Prostate gland (tissue), 2 donors: ENCODE results near the gene KCNG1. TPM values are rescaled to one million over a fixed set of nuclear protein-coding genes. Genes with fewer than 3 reads are reported as not detected.

Experiments used
- DNase-seq: peaks from one replicate; pipeline ENCODE4 v3.0.0-alpha.2; 2019; ENCODE audit warnings: low spot score
- H3K27ac ChIP-seq, 2 donors: fragments of 200-600 bp; sonication (generic); 2 replicates each; pipeline ENCODE4 v1.5.1; 2017 to 2019
- H3K27me3 ChIP-seq: fragments of 200-600 bp; sonication (generic); replicated peaks from 2 replicates; pipeline ENCODE4 v1.5.1; 2019; ENCODE audit not compliant: insufficient read depth
- H3K36me3 ChIP-seq, 2 donors: fragments of 200-600 bp; sonication (generic); 1 replicate in 1 of 2; 2 replicates in 1 of 2; pipeline versions ENCODE4 v1.5.1 to v1.8.1; 2017 to 2019
- H3K4me1 ChIP-seq: fragments of 200-600 bp; sonication (generic); replicated peaks from 2 replicates; pipeline ENCODE4 v1.5.1; 2019
- H3K4me3 ChIP-seq, 2 donors: fragments of 200-600 bp; sonication (generic); 2 replicates each; pipeline ENCODE4 v1.5.1; 2017 to 2019
- H3K9me3 ChIP-seq: fragments of 200-600 bp; sonication (generic); 2 replicates; pipeline ENCODE4 v1.5.1; 2017
- POLR2A ChIP-seq: fragments of 450-650 bp; IDR thresholded peaks from one replicate; pipeline ENCODE4 v1.6.1; 2016; ENCODE audit warnings: antibody characterized with exemption, mild to moderate bottlenecking
- POLR2AphosphoS5 ChIP-seq: sonication (generic); formaldehyde crosslinking; IDR thresholded peaks from one replicate; pipeline ENCODE4 v1.6.1; 2017; ENCODE audit warnings: antibody characterized with exemption
- WGBS: methylation state at CpG from one replicate; pipeline ENCODE4 v1.1.5; 2018; 5-methylcytosine and 5-hydroxymethylcytosine counted together
- intact Hi-C: fragments of 100-400 bp; cut with DNase I; formaldehyde crosslinking; loops from one replicate; pipeline ENCODE4 v1.14.2; 2022
- total RNA-seq, 2 donors: library from RNA; depleted of rRNA; stranded (reverse); fragments of >200 nt; gene quantifications; one replicate each; pipeline ENCODE4 v1.1.0, GENCODE V29; 2016
- TF ChIP-seq, protein P1 (sequence below), 4 experiments: fragments of 200-600 bp in 2 of 4; fragments of 450-650 bp in 2 of 4; sonication (generic) in 2 of 4; IDR thresholded peaks; 1 replicate in 3 of 4; 2 replicates in 1 of 4; pipeline ENCODE4 v1.5.1; 2016 to 2019; ENCODE audit warnings: antibody characterized with exemption in 4 of 4, mild to moderate bottlenecking in 2 of 4, moderate library complexity in 2 of 4

Gene KCNG1
- total RNA-seq, 2 donors from 2014 or later = 6.8 to 57.9 TPM

GRCh38 chr20:51036226-51036625 is 13.3 kb upstream of the KCNG1 start:
- intact Hi-C loops = no loop called here
- 72% methylated on average over 4 of the region's 4 CpGs for WGBS
- Histone ChIP-seq H3K27ac (no peak overlapping the region), H3K4me1 (no peaks in the 10 kb centered on the region), H3K4me3 (no peak overlapping the region), H3K27me3 (no peaks in the 10 kb centered on the region), H3K36me3 (no peaks in the 10 kb centered on the region), H3K9me3 (no peaks in the 10 kb centered on the region)
- DNase-seq = no peak
- TF ChIP-seq, protein P1, sequence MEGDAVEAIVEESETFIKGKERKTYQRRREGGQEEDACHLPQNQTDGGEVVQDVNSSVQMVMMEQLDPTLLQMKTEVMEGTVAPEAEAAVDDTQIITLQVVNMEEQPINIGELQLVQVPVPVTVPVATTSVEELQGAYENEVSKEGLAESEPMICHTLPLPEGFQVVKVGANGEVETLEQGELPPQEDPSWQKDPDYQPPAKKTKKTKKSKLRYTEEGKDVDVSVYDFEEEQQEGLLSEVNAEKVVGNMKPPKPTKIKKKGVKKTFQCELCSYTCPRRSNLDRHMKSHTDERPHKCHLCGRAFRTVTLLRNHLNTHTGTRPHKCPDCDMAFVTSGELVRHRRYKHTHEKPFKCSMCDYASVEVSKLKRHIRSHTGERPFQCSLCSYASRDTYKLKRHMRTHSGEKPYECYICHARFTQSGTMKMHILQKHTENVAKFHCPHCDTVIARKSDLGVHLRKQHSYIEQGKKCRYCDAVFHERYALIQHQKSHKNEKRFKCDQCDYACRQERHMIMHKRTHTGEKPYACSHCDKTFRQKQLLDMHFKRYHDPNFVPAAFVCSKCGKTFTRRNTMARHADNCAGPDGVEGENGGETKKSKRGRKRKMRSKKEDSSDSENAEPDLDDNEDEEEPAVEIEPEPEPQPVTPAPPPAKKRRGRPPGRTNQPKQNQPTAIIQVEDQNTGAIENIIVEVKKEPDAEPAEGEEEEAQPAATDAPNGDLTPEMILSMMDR (IDR thresholded peaks at IDR 0.05) = no peak
- TF ChIP-seq POLR2A (no peak), POLR2AphosphoS5 (no peak)

GRCh38 chr20:51034988-51035656 is 12.2 kb upstream of the KCNG1 start:
- H3K27me3 ChIP-seq = peaks cover 6% of the 10 kb centered on the region

DNA sequence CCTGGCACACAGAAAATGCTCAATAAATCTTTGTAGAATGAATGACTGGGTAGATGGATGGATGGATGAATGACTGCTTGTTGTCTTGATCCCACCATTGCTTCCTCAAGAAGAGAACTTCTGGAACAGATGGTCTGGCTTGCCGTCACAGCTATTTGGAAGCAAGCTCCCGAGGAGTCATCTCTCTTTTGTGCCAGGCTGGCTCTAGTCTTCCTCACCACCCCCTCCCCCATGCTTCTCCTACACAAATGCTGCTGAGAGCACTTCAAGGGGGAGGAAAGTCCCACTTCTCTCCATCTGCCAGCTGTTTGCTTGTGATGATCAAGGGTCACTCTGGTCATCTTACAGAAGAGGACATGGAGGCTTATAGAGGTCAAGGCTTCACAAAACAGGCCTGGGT is 11.6 kb upstream of the KCNG1 start:
- Histone ChIP-seq H3K4me3 (no peak overlapping the region), H3K9me3 (no peaks in the 10 kb centered on the region), H3K27me3 (peaks cover 6% of the 10 kb centered on the region), H3K4me1 (no peaks in the 10 kb centered on the region), H3K27ac (no peak overlapping the region), H3K36me3 (no peaks in the 10 kb centered on the region)
- intact Hi-C loops = no loop called here
- TF ChIP-seq POLR2A (no peak), POLR2AphosphoS5 (no peak)
- TF ChIP-seq, protein P1 (IDR thresholded peaks at IDR 0.05) = no peak
- DNase-seq = no peak
- 69% methylated on average over 2 of the region's 2 CpGs for WGBS

More at GRCh38 chr20:51034988-51035656, 12.2 kb upstream of the KCNG1 start:
- no peak for DNase-seq
- Histone ChIP-seq H3K4me1 (no peaks in the 10 kb centered on the region), H3K9me3 (no peaks in the 10 kb centered on the region), H3K36me3 (no peaks in the 10 kb centered on the region), H3K4me3 (no peak overlapping the region), H3K27ac (no peak overlapping the region)
- intact Hi-C loops = no loop called here
- TF ChIP-seq, protein P1 (IDR thresholded peaks at IDR 0.05) = no peak
- TF ChIP-seq POLR2A (no peak), POLR2AphosphoS5 (no peak)
- 84% methylated on average over 9 of the region's 9 CpGs for WGBS

DNA sequence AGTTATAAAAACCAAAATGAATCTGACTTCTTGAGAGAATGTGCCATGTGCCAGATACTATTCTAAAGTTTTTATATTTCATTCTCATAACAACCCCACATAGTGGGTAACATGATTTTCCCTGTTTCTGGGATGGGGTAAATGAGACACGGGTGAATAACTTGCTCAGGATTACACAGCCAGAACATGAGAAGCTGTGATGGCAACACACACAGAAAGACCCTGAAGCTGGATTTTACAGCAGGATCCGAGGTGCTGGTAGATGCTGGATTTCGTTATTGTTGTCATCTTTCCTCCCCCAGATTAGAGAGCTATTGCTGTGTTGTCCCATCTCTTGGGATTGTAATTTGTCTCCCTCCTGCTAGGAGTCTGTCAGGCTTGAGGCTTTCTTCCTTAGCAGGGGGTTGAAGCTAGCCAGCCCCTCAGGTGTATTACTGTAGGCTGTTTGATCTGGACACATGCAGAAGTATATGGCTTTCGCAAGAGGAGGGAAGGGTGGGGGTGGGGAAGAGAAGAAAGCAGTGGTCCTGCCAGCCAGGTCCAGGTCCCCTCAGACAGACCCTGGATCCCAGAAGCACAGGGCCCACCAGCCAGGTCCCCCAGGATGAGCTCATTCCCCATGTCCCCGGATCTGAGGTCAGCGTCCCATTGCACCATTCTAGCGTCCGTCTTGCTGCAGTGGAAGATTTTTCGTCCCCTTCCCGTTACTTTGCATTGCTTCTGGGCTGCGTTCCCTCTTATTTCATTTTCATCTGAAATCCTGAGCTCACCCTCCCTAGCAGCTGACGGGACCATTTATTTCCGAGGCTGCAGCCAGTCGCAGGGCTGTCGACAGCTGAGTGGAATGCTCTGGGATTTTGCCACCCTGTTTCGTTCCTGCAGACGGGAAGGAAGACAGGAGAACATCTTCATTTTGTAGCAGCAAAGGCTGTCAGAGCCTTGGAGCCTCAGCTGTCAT is 7.3 kb upstream of the KCNG1 start:
- Histone ChIP-seq H3K4me1 (no peaks in the 10 kb centered on the region), H3K36me3 (no peaks in the 10 kb centered on the region), H3K27ac (no peak overlapping the region), H3K4me3 (no peak overlapping the region), H3K27me3 (peaks cover 6% of the 10 kb centered on the region), H3K9me3 (no peaks in the 10 kb centered on the region)
- TF ChIP-seq POLR2A (no peak), POLR2AphosphoS5 (no peak)
- TF ChIP-seq, protein P1 (IDR thresholded peaks at IDR 0.05) = no peak
- no peak for DNase-seq
- intact Hi-C loops = no loop called here
- 51% methylated on average over 17 of the region's 17 CpGs for WGBS
